GM10266 (cell line): ENCODE data around the gene PAX7.

ENCODE experiments used
- DNase-seq: peaks from one replicate; pipeline ENCODE4 v3.0.0; 2012; ENCODE audit errors: extremely low spot score
- TF ChIP-seq, protein P1 (sequence below): IDR thresholded peaks from 2 replicates; pipeline ENCODE4 v1.5.1; 2012; ENCODE audit warnings: mild to moderate bottlenecking, low read depth; ENCODE audit not compliant: control insufficient read depth, insufficient read depth; ENCODE audit errors: missing control alignments

The PAX7 gene

DNA sequence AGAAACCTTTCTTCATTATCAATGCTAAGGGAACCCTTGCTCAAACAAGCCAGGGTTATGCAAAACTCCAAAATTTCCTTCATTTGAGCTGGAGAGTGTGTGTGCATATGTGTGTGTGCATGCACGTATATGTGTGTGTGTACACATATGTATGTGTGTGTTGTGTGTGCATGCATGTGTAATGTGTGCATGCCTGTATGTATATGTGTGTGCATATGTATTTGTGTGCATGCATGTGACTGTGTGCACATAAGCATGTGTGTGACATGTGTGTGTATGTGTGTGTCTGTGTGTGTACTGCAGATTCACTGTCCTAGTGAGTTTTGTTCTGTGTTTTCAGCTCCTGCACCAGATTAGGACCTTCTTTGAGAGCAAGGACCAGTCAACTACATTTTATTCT lies 28.2 kb downstream of the PAX7 start:
- no peak for DNase-seq
- TF ChIP-seq, protein P1, sequence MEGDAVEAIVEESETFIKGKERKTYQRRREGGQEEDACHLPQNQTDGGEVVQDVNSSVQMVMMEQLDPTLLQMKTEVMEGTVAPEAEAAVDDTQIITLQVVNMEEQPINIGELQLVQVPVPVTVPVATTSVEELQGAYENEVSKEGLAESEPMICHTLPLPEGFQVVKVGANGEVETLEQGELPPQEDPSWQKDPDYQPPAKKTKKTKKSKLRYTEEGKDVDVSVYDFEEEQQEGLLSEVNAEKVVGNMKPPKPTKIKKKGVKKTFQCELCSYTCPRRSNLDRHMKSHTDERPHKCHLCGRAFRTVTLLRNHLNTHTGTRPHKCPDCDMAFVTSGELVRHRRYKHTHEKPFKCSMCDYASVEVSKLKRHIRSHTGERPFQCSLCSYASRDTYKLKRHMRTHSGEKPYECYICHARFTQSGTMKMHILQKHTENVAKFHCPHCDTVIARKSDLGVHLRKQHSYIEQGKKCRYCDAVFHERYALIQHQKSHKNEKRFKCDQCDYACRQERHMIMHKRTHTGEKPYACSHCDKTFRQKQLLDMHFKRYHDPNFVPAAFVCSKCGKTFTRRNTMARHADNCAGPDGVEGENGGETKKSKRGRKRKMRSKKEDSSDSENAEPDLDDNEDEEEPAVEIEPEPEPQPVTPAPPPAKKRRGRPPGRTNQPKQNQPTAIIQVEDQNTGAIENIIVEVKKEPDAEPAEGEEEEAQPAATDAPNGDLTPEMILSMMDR = no peak

DNA sequence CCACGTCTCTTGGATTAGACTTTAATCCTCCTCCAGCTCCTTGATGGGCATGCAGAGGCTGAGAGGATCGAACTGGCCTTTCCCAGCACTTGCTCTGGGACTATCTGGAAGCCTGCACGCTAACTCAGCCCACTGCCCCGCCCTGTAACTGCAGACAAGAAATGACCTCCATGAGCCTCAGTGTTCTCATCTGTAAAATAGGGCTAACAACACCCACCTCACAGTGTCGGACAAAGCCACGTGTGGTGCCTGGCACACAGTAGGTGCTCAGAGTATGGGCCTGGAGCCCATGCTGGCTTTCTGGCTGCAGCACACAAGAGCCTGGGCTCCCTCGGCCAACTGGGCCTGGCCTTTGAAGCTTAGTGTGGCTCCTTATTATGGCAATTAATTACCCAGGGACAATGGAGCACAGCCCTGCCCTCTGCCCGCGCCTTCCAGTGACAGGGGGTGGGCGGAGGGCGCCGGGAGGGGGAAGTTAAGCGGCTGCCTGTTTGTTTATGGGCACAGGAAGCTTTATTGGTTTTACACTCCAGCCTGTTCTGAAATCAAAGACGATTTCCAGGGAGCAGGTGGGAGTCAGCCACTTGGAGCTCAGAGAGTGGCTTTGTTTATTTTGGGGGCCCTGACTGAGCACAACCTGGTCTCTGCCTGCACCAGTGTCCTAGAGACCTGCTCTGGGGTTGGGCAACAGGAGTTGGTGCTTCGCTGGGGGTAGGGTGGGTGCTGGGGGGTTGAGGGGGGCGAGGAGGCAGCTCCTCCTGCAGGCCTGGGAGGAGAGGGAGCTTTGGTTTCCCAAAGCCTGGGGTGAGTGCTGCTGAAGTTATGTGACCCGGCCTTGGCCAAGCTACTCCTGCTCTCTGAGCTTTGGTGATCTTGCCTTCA lies 31.0 kb downstream of the PAX7 start:
- no peak for DNase-seq
- TF ChIP-seq, protein P1 = no peak

DNA sequence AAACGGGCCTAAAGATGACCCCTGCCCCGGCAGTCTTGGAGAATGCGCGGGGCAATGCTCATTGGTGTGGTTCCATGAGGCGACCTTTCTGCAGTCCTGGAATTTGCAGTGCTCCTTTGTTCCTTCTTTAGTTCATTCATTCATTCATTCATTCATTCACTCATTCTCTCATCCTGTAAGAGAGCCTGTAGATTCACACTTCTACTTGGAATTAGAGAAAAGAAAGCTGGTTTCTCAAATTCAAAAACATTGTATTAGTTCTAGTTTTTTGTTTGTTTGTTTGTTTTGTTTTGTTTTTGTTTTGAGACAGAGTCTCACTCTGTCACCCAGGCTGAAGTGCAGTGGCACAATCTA lies 31.6 kb downstream of the PAX7 start:
- no peak for DNase-seq
- TF ChIP-seq, protein P1 = no peak

DNA sequence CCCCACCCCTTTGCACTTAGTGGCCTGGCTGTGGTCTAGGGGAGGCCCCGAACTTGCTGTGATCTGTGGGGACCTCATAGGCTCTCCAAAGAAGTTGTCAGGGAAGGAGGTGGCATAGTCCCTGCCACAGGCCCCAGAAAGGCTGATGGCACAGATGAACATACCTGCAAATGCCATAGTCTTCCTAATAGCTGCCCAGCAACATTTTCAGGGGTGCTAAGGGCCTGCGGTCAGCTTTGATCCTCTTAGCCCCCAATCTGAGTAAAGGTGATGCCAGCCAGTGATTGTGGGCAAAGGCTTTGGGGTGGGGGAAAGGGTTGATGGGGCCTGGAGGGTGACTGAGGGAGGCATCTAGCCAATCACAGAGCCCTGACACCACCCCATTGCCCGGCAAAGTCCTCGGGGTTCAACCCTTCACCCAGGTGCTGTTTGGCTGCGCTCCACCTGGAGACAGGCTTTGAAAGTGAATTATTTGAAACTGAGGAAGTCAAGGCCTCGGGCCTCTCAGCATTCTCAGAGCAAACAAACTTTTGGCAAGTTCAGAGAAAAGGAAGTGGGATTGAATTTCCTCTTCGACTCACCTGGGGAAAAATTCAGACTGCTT lies 35.8 kb downstream of the PAX7 start:
- no peak for DNase-seq
- TF ChIP-seq, protein P1 = no peak

DNA sequence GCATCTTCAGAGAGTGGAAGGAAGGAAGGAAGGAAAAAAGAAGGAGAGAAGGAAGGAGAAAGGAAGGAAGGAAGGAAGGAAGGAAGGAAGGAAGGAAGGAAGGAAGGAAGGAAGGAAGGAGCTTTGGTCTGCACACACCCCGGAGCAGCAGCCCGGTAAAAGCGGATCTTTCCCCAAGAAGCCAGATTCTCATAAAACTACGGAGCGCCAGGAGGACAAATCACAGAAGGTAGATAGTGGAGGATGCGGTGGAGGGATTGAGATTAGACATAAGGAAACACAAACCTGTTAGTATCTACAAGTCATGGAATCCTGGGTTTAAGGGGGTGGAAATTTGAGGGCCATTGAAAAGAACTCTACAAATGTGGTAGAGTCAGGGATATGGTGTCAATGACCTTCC lies 36.7 kb downstream of the PAX7 start:
- DNase-seq = no peak
- TF ChIP-seq, protein P1 = no peak

DNA sequence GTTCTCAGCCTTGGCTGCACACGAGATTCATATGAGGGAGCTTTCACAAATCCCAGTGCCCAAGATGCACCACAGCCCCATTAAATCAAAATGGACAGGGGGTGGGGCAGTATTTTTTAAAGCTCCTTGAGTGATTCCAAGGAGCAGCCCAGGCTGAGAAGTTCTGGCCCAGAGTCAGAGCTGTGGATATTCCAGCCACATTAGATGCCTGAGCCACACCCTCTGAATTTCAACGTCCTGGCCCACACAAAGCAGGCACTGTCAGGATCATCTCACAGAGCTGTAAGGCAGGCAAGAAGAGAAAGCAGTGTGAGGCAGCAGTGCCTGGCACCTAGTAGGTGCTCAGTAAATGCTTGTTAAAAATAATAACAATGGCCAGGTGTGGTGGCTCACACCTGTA lies 37.4 kb downstream of the PAX7 start:
- TF ChIP-seq, protein P1 = no peak
- no peak for DNase-seq
